Endodermal cell (in vitro differentiated cells): ENCODE data around the gene ELAVL4. TPM values are rescaled to one million over a fixed set of nuclear protein-coding genes. Genes with fewer than 3 reads are reported as not detected.

ENCODE experiments used
- DNase-seq: peaks from one replicate; pipeline ENCODE4 v3.0.0-alpha.2; 2017
- H3K27ac ChIP-seq: 2 replicates; pipeline ENCODE4 v1.5.1; 2013; ENCODE audit warnings: mild to moderate bottlenecking, low read depth, low read length, moderate library complexity
- H3K27me3 ChIP-seq: 2 replicates; pipeline ENCODE4 v1.6.1; 2013; ENCODE audit warnings: mild to moderate bottlenecking, low read length, moderate library complexity; ENCODE audit not compliant: insufficient read depth, control insufficient read depth, poor library complexity, severe bottlenecking
- H3K36me3 ChIP-seq: 2 replicates; pipeline ENCODE4 v1.7.0; 2013; ENCODE audit warnings: mild to moderate bottlenecking, low read length, moderate library complexity; ENCODE audit not compliant: control insufficient read depth, insufficient read depth
- H3K4me1 ChIP-seq: one replicate; pipeline ENCODE4 v1.7.0; 2013; ENCODE audit warnings: low read length; ENCODE audit not compliant: control insufficient read depth, insufficient read depth
- H3K4me3 ChIP-seq: 2 replicates; pipeline ENCODE4 v1.5.1; 2013; ENCODE audit warnings: mild to moderate bottlenecking, low read length, moderate library complexity
- H3K9ac ChIP-seq: 2 replicates; pipeline ENCODE4 v1.6.1; 2013; ENCODE audit warnings: mild to moderate bottlenecking, low read length, moderate library complexity; ENCODE audit not compliant: poor library complexity, severe bottlenecking; ENCODE audit errors: extremely low read depth
- H3K9me3 ChIP-seq: 2 replicates; pipeline ENCODE4 v1.6.1; 2013; ENCODE audit warnings: mild to moderate bottlenecking, low read length, moderate library complexity; ENCODE audit not compliant: control insufficient read depth
- H3K27ac Mint-ChIP-seq: 2 replicates; pipeline ENCODE4 v1.8.0; 2020; ENCODE audit warnings: mixed read lengths
- H3K27me3 Mint-ChIP-seq: 2 replicates; pipeline ENCODE4 v1.8.0; 2021; ENCODE audit warnings: mild to moderate bottlenecking, mixed read lengths; ENCODE audit not compliant: insufficient read depth
- H3K36me3 Mint-ChIP-seq: 2 replicates; pipeline ENCODE4 v1.8.0; 2020; ENCODE audit warnings: low read depth, mixed read lengths
- H3K4me1 Mint-ChIP-seq: 2 replicates; pipeline ENCODE4 v1.8.0; 2020; ENCODE audit warnings: mixed read lengths
- H3K4me3 Mint-ChIP-seq: 2 replicates; pipeline ENCODE4 v1.8.0; 2020; ENCODE audit warnings: mild to moderate bottlenecking, moderate library complexity, mixed read lengths
- H3K9me3 Mint-ChIP-seq: 2 replicates; pipeline ENCODE4 v1.8.0; 2020; ENCODE audit warnings: mild to moderate bottlenecking, mixed read lengths
- WGBS, 2 experiments: methylation state at CpG; one replicate each; pipeline versions ENCODE4 v1.1.5 to v1.1.7; 2013; ENCODE audit warnings: missing lambda C conversion rate in 2 of 2, mixed read lengths in 1 of 2; ENCODE audit not compliant: insufficient coverage in 1 of 2, insufficient read length in 1 of 2; 5-methylcytosine and 5-hydroxymethylcytosine counted together
- total RNA-seq, 2 donors: library from RNA; stranded (reverse); fragmentation: NEBNext Ultra II Directional in 1 of 2; extraction: Animal tissue kit (Norgen Biotek cat#: 25700) in 1 of 2; gene quantifications; 2 replicates in 1 of 2; 3 replicates in 1 of 2; pipeline ENCODE4 v1.2.1, GENCODE V29; 2021
- TF ChIP-seq, protein P1 (sequence below): fragments of 200-600 bp; sonication (generic); conservative IDR thresholded peaks from 2 replicates; pipeline ENCODE4 v1.5.0; 2021; ENCODE audit warnings: antibody characterized with exemption, mild to moderate bottlenecking

Gene ELAVL4
- total RNA-seq, 2 donors from 2014 or later = 4.0 to 10.3 TPM

DNA sequence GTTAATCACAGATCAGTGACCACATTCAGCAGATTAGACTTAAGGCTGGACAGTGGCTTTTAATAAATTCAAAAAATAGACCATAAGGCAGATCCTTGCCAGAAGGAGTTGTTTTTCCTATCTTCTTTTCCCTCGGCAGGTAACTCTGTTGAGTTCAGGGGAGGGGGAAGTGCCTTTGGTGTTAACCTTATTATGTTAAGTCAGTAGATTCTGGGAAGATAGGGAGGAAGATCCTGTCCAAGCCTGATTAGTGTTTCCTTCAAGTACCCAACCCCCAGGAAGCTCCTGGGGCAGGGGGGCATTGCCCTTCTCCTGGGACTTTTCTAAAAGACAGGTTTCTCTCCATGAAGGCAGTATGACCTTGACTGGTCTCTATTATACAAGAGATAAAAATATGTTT is 87.4 kb downstream of the ELAVL4 start:
- 60% methylated on average over 1 of the region's 1 CpG; no CpG with 5 or more reads in 1 of the 2 experiments for WGBS, 2 experiments
- H3K9ac ChIP-seq = no peak overlapping the region
- peaks cover 51% of the 10 kb centered on the region for H3K4me1 Mint-ChIP-seq
- TF ChIP-seq, protein P1, sequence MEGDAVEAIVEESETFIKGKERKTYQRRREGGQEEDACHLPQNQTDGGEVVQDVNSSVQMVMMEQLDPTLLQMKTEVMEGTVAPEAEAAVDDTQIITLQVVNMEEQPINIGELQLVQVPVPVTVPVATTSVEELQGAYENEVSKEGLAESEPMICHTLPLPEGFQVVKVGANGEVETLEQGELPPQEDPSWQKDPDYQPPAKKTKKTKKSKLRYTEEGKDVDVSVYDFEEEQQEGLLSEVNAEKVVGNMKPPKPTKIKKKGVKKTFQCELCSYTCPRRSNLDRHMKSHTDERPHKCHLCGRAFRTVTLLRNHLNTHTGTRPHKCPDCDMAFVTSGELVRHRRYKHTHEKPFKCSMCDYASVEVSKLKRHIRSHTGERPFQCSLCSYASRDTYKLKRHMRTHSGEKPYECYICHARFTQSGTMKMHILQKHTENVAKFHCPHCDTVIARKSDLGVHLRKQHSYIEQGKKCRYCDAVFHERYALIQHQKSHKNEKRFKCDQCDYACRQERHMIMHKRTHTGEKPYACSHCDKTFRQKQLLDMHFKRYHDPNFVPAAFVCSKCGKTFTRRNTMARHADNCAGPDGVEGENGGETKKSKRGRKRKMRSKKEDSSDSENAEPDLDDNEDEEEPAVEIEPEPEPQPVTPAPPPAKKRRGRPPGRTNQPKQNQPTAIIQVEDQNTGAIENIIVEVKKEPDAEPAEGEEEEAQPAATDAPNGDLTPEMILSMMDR = no peak
- no peak overlapping the region for H3K4me3 Mint-ChIP-seq
- peak overlapping the region; percentile 22 for H3K4me3 ChIP-seq
- H3K9me3 Mint-ChIP-seq = no peaks in the 10 kb centered on the region
- H3K27ac ChIP-seq = no peak overlapping the region
- H3K27ac Mint-ChIP-seq = no peak overlapping the region
- no peaks in the 10 kb centered on the region for H3K36me3 Mint-ChIP-seq
- H3K4me1 ChIP-seq = peaks cover 4% of the 10 kb centered on the region
- no peak for DNase-seq
- H3K27me3 ChIP-seq = peaks cover 9% of the 10 kb centered on the region
- H3K27me3 Mint-ChIP-seq = peaks cover 9% of the 10 kb centered on the region
- H3K36me3 ChIP-seq = no peaks in the 10 kb centered on the region
- peaks cover 8% of the 10 kb centered on the region for H3K9me3 ChIP-seq

DNA sequence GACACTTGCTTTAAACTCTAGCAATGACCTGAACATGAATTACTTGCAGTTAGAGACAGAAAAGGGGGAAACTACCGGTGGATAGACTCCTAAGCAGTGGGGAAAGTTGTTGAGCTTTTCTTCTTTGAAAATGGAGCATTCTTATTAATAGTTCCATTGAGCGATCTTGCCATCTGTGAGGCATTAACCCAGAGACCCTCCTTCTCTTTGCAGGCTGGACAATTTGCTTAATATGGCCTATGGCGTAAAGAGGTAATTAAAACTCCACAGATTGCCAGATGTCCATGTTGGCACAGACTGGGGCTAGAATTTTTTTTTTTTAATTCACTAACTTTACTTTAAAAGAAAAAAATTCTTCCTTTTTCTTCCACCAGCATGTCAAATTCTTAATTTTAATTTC is 88.5 kb downstream of the ELAVL4 start:
- 77 to 80% methylated on average over 3 of the region's 3 CpGs for WGBS, 2 experiments
- H3K4me3 Mint-ChIP-seq = no peak overlapping the region
- Histone ChIP-seq H3K27ac (no peak overlapping the region), H3K36me3 (no peaks in the 10 kb centered on the region), H3K27me3 (peaks cover 9% of the 10 kb centered on the region), H3K9me3 (peaks cover 8% of the 10 kb centered on the region), H3K4me3 (no peak overlapping the region), H3K4me1 (peaks cover 4% of the 10 kb centered on the region), H3K9ac (no peak overlapping the region)
- H3K27me3 Mint-ChIP-seq = peaks cover 9% of the 10 kb centered on the region
- H3K36me3 Mint-ChIP-seq = no peaks in the 10 kb centered on the region
- no peaks in the 10 kb centered on the region for H3K9me3 Mint-ChIP-seq
- H3K4me1 Mint-ChIP-seq = peaks cover 51% of the 10 kb centered on the region
- H3K27ac Mint-ChIP-seq = no peak overlapping the region
- TF ChIP-seq, protein P1 = no peak
- DNase-seq = no peak

DNA sequence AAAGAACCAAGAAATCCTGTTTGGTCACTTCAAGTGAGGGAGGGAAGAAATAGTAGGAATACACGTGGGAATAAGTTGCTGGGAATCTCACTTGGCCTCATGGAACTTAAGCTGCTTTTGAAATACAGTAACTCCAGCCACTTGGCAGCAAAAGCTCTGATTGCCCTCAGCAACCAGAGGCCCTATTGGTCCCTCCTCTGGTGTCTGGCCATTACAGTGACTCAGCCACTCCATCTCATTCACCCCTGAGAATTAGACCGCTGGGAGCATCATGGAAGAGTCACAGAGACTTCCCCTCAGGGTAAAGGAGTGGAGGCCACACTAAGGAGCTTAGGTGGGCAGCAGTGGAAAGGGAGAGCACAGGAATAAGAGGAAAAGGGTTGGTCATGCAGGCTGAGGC is 99.6 kb downstream of the ELAVL4 start:
- peaks cover 25% of the 10 kb centered on the region for H3K9me3 ChIP-seq
- TF ChIP-seq, protein P1 = no peak
- no peaks in the 10 kb centered on the region for H3K36me3 ChIP-seq
- Mint-ChIP-seq H3K36me3 (no peaks in the 10 kb centered on the region), H3K27me3 (peaks cover 14% of the 10 kb centered on the region), H3K4me1 (peaks cover 13% of the 10 kb centered on the region), H3K27ac (no peak overlapping the region), H3K4me3 (no peak overlapping the region), H3K9me3 (no peaks in the 10 kb centered on the region)
- H3K9ac ChIP-seq = no peak overlapping the region
- WGBS, 2 experiments = 20 to 48% methylated on average over 1 to 2 of the region's 2 CpGs
- H3K4me1 ChIP-seq = no peaks in the 10 kb centered on the region
- H3K4me3 ChIP-seq = no peak overlapping the region
- no peak overlapping the region for H3K27ac ChIP-seq
- DNase-seq = no peak
- peaks cover 16% of the 10 kb centered on the region for H3K27me3 ChIP-seq
